Measurements from ENCODE around the gene ACER2.

The ACER2 gene

GRCh38 chr9:19490269-19490668, 81.5 kb downstream of the ACER2 start:
- DNase-seq = no peak

GRCh38 chr9:19490828-19491227, 82.0 kb downstream of the ACER2 start:
- DNase-seq = no peak

GRCh38 chr9:19492775-19493173, 84.0 kb downstream of the ACER2 start:
- DNase-seq = no peak

- DNase-seq = peak; percentile 65 to 67
Observed at GRCh38 chr9:19493174-19493811, 84.5 kb downstream of the ACER2 start.

GRCh38 chr9:19493876-19494275, 85.1 kb downstream of the ACER2 start:
- no peak for DNase-seq

GRCh38 chr9:19495186-19496028, 86.6 kb downstream of the ACER2 start:
- no peak for DNase-seq

GRCh38 chr9:19496321-19497050, 87.7 kb downstream of the ACER2 start:
- no peak for DNase-seq

- no peak for DNase-seq
Observed at GRCh38 chr9:19497276-19497675, 88.5 kb downstream of the ACER2 start.

GRCh38 chr9:19498015-19498414, 89.2 kb downstream of the ACER2 start:
- DNase-seq = no peak

Data from activated T-cell treated with anti-CD3 and anti-CD28 coated beads, Interleukin-2, amount 50 U/mL, for 48 hours (primary cell).